ENCODE data around the gene DHRS4.
A peak's percentile ranks its signal among the peaks of the same experiment; 100 is the strongest.

Gene DHRS4

GRCh38 chr14:23953464-23954278, at the start of gene DHRS4:
Gene DHRS4 (plus strand): TSS chr14:23953770. CDS start chr14:23953789, 19 bp downstream.
- DNase-seq (ENCODE audit: low read depth in 2 of 2): peak; percentile 54 to 65

- DNase-seq (ENCODE audit: low read depth in 2 of 2): no peak
Measured at GRCh38 chr14:23910101-23910875, 43.3 kb upstream of the DHRS4 start.

GRCh38 chr14:23910876-23911210, 42.7 kb upstream of the DHRS4 start:
- no peak for DNase-seq (ENCODE audit: low read depth in 2 of 2)

GRCh38 chr14:23915559-23915958, 38.0 kb upstream of the DHRS4 start:
- no peak for DNase-seq (ENCODE audit: low read depth in 2 of 2)

- DNase-seq (ENCODE audit: low read depth in 2 of 2): no peak
Measured at GRCh38 chr14:23916004-23916403, 37.6 kb upstream of the DHRS4 start.

- DNase-seq (ENCODE audit: low read depth in 2 of 2): no peak
Measured at GRCh38 chr14:23916446-23916845, 37.1 kb upstream of the DHRS4 start.

GRCh38 chr14:23922545-23922944, 31.0 kb upstream of the DHRS4 start:
- DNase-seq (ENCODE audit: low read depth in 2 of 2): no peak

- DNase-seq (ENCODE audit: low read depth in 2 of 2): no peak
Measured at GRCh38 chr14:23925523-23926075, 28.0 kb upstream of the DHRS4 start.

GRCh38 chr14:23926543-23926942, 27.0 kb upstream of the DHRS4 start:
- no peak for DNase-seq (ENCODE audit: low read depth in 2 of 2)

GRCh38 chr14:23929136-23929535, 24.4 kb upstream of the DHRS4 start:
- DNase-seq (ENCODE audit: low read depth in 2 of 2): no peak

- peak; percentile 71 to 74 for DNase-seq (ENCODE audit: low read depth in 2 of 2)
Measured at GRCh38 chr14:23929822-23930294, 23.7 kb upstream of the DHRS4 start.

GRCh38 chr14:23930742-23931141, 22.8 kb upstream of the DHRS4 start:
- no peak for DNase-seq (ENCODE audit: low read depth in 2 of 2)

- DNase-seq (ENCODE audit: low read depth in 2 of 2): no peak
Measured at GRCh38 chr14:23931721-23932289, 21.8 kb upstream of the DHRS4 start.

GRCh38 chr14:23932639-23933038, 20.9 kb upstream of the DHRS4 start:
- no peak for DNase-seq (ENCODE audit: low read depth in 2 of 2)

GRCh38 chr14:23933108-23933741, 20.3 kb upstream of the DHRS4 start:
- DNase-seq (ENCODE audit: low read depth in 2 of 2): no peak

GRCh38 chr14:23933742-23934128, 19.8 kb upstream of the DHRS4 start:
- DNase-seq (ENCODE audit: low read depth in 2 of 2): no peak

- no peak for DNase-seq (ENCODE audit: low read depth in 2 of 2)
Measured at GRCh38 chr14:23935158-23935557, 18.4 kb upstream of the DHRS4 start.

GRCh38 chr14:23936084-23936829, 17.3 kb upstream of the DHRS4 start:
- no peak for DNase-seq (ENCODE audit: low read depth in 2 of 2)

GRCh38 chr14:23937203-23937602, 16.4 kb upstream of the DHRS4 start:
- no peak for DNase-seq (ENCODE audit: low read depth in 2 of 2)

GRCh38 chr14:23938823-23939222, 14.7 kb upstream of the DHRS4 start:
- DNase-seq (ENCODE audit: low read depth in 2 of 2): no peak
